ENCODE data around the gene TJP2.

TJP2 gene

GRCh38 chr9:69145144-69145715 is 28.8 kb upstream of the TJP2 start:
- no peak for DNase-seq (ENCODE audit: low spot score)
- in situ Hi-C loops (cut with MboI; ENCODE audit: low pct_unique_long_range_greater_than_20kb, low sequenced_read_pairs, unreplicated experiment) = no loop called here
- TF ChIP-seq CTCF (IDR thresholded peaks at IDR 0.05; ENCODE audit: extremely low read depth, insufficient read depth, missing control alignments) = no peak

DNA sequence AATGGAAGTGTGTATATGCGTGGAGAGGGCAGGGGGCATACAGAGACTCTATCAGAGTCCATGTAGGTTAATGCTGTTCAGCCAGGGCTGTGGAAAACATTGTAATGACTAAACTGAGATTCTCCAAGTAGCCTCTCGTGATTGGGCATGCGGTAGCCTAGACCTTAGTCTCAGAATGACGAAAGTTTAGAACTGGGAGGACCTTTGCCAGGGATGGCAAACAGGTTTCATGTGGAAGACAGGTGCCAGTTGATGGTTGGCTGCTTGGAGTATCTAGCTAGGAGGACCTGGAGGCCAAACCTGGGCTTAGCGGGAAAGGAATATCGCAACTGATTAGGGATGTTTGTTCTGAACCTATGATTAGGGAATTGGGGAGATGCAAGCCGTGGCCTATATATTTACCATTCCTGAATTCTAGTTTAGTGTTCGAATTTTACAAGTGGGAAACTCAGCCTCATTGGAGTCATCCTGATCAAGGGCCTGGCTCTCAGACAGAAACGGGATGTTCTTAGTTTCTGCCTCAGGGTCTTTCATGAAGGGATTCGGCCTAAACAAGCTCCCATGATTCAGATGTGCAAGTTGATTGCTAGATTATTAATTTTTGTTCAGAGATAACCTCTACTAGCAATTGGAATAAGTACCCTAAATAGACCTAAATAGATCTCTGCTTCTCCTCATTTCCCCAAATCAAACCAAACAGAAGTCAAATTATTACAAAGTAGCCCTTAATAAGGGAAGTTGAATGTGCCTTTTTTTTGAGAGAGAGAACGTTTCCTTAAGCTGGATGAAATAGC is 26.8 kb upstream of the TJP2 start:
- in situ Hi-C loops (cut with MboI; ENCODE audit: low pct_unique_long_range_greater_than_20kb, low sequenced_read_pairs, unreplicated experiment) = no loop called here
- DNase-seq (ENCODE audit: low spot score) = no peak
- no peak for TF ChIP-seq CTCF (IDR thresholded peaks at IDR 0.05; ENCODE audit: extremely low read depth, insufficient read depth, missing control alignments)

DNA sequence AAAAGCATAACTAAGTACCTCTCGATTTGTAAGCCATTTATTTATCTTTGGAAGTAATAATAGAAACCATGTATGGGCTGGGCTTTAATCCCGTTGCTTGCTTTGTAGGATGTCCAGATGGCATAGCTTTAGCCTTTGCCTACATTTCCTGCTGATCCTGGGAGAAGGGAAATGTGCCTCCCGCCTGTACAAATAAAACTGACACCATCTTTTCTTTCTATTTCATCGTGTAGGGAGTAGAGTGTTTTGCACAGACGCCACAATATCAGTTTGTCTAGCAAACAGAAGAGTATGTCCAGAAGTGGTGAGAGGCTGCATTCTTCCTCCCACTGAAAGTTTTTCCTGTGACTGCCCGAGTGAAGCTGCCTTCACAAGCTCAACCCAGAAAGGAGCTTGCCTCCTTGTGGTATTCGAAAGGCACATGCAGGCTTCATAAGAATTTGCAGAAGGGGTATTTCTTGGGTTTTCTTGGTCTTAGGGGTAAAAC is 24.7 kb upstream of the TJP2 start:
- no peak for DNase-seq (ENCODE audit: low spot score)
- in situ Hi-C loops (cut with MboI; ENCODE audit: low pct_unique_long_range_greater_than_20kb, low sequenced_read_pairs, unreplicated experiment) = no loop called here
- no peak for TF ChIP-seq CTCF (IDR thresholded peaks at IDR 0.05; ENCODE audit: extremely low read depth, insufficient read depth, missing control alignments)

DNA sequence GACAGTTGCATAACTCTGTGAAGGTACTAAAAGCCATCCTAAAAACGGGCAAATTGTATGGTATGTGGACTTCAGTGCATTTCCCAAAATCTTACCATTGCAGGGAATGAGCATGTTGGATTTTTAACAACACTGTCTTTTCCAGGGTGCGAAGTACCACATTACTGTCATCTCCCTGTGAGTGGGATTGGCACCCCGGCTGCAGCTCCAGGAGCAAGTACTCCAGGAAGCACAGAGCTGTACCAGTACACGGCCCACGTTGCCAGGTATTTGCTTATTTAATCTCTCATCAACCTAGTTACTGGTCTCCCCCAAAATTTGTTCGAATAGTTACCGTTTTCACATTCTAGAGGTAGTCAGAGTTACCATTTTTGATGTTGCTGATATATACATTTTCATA is 22.6 kb upstream of the TJP2 start:
- no peak for DNase-seq (ENCODE audit: low spot score)
- no peak for TF ChIP-seq CTCF (IDR thresholded peaks at IDR 0.05; ENCODE audit: extremely low read depth, insufficient read depth, missing control alignments)
- in situ Hi-C loops (cut with MboI; ENCODE audit: low pct_unique_long_range_greater_than_20kb, low sequenced_read_pairs, unreplicated experiment) = no loop called here

GRCh38 chr9:69153707-69154521 is 20.2 kb upstream of the TJP2 start:
- in situ Hi-C loops (cut with MboI; ENCODE audit: low pct_unique_long_range_greater_than_20kb, low sequenced_read_pairs, unreplicated experiment) = no loop called here
- no peak for DNase-seq (ENCODE audit: low spot score)
- TF ChIP-seq CTCF (IDR thresholded peaks at IDR 0.05; ENCODE audit: extremely low read depth, insufficient read depth, missing control alignments) = no peak

DNA sequence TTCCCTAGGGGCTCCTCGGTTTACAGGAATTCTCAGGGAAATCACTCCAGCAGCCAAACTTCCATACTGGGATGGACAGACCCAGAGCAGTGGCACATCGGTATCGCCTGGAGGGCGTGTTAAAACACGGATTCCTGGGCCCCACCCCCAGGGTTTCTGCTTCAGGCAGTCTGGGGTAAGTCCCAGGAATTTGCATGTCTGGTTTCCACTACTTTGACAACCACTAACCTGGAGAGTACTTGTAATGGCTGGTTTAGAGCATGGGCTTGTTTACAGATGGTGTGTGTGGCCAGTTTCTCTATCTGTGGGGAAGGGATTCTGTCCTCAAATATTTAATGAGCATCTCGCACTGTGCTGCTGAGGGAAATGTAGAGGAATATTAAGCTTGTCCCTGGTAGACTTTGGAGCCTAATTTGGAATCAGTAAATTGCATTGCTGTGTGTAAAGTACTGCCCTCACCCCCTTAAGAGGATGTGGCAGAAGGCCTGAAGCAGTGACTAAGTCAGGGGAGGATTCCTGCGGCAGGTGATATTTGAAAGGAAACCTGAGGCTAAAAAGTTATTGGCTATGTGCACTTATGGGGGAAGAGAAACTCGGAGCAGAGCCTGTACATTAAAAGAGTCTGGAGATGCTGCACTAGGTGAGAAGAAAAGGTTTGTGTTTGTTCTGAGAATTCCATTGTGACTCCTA is 18.6 kb upstream of the TJP2 start:
- no peak for TF ChIP-seq CTCF (IDR thresholded peaks at IDR 0.05; ENCODE audit: extremely low read depth, insufficient read depth, missing control alignments)
- in situ Hi-C loops (cut with MboI; ENCODE audit: low pct_unique_long_range_greater_than_20kb, low sequenced_read_pairs, unreplicated experiment) = no loop called here
- DNase-seq (ENCODE audit: low spot score) = peak; percentile 66
